SU-DHL-6 (cell line): ENCODE measurements around the gene AADAC.

ENCODE experiments used
- H2AFZ ChIP-seq: fragments of 200-600 bp; sonication (generic); 2 replicates; pipeline ENCODE4 v1.6.1; 2014; ENCODE audit warnings: low read depth, mild to moderate bottlenecking, moderate library complexity, mixed read lengths, antibody characterized with exemption, low read length; ENCODE audit not compliant: severe bottlenecking
- H3F3A ChIP-seq: fragments of 200-600 bp; shearing (Covaris generic); 2 replicates; pipeline ENCODE4 v1.6.0; 2016; ENCODE audit warnings: antibody characterized with exemption, mild to moderate bottlenecking; ENCODE audit not compliant: insufficient read depth
- H3K27ac ChIP-seq: fragments of 200-600 bp; sonication (generic); 2 replicates; pipeline ENCODE4 v1.5.1; 2016; ENCODE audit warnings: low read depth, mild to moderate bottlenecking, low read length, moderate library complexity, mixed read lengths
- H3K27me3 ChIP-seq: fragments of 200-600 bp; sonication (generic), shearing (Covaris generic); 2 replicates; pipeline ENCODE4 v1.6.0; 2014; ENCODE audit warnings: mild to moderate bottlenecking, low read length
- H3K36me3 ChIP-seq: fragments of 200-600 bp; sonication (generic); 2 replicates; pipeline ENCODE4 v1.6.1; 2014; ENCODE audit warnings: mild to moderate bottlenecking, low read length, mixed read lengths
- H3K4me2 ChIP-seq: fragments of 300-600, 200-600 bp; shearing (Covaris generic), sonication (generic); 2 replicates; pipeline ENCODE4 v1.6.0; 2014; ENCODE audit warnings: low read length, low read depth, mild to moderate bottlenecking; ENCODE audit not compliant: poor library complexity, severe bottlenecking
- H3K4me3 ChIP-seq: fragments of 200-600 bp; sonication (generic); 2 replicates; pipeline ENCODE4 v1.5.1; 2014; ENCODE audit warnings: antibody characterized with exemption, low read length, mild to moderate bottlenecking, mixed read lengths; ENCODE audit not compliant: insufficient read depth, poor library complexity, severe bottlenecking
- H3K79me2 ChIP-seq: fragments of 200-600 bp; sonication (generic); 2 replicates; pipeline ENCODE4 v1.6.1; 2014; ENCODE audit warnings: mild to moderate bottlenecking, low read length, moderate library complexity; ENCODE audit not compliant: insufficient read depth
- H3K9ac ChIP-seq: fragments of 200-600 bp; sonication (generic); 2 replicates; pipeline ENCODE4 v1.7.0; 2014; ENCODE audit warnings: mild to moderate bottlenecking, low read length
- H3K9me2 ChIP-seq: fragments of 200-600 bp; sonication (generic); replicated peaks from 2 replicates; pipeline ENCODE4 v1.6.1; 2014; ENCODE audit warnings: low read length; ENCODE audit not compliant: insufficient read depth
- H3K9me3 ChIP-seq: fragments of 200-600 bp; sonication (generic); 2 replicates; pipeline ENCODE4 v1.6.1; 2014; ENCODE audit warnings: low read length, mixed read lengths; ENCODE audit not compliant: insufficient read depth
- H4K20me1 ChIP-seq: fragments of 200-600 bp; sonication (generic); 2 replicates; pipeline ENCODE4 v1.6.1; 2014; ENCODE audit warnings: low read depth, mild to moderate bottlenecking, antibody characterized with exemption, low read length, moderate library complexity, mixed read lengths
- EZH2phosphoT487 ChIP-seq: fragments of 200-600 bp; sonication (generic), shearing (Covaris generic); conservative IDR thresholded peaks from 2 replicates; pipeline ENCODE4 v1.6.1; 2018; ENCODE audit warnings: mild to moderate bottlenecking, antibody characterized with exemption, low read length, moderate library complexity, mixed read lengths
- TF ChIP-seq, protein P1 (sequence below): fragments of 200-600 bp; sonication (generic); IDR thresholded peaks from one replicate; pipeline ENCODE4 v1.5.1; 2017; ENCODE audit warnings: antibody characterized with exemption, mild to moderate bottlenecking, low read length, moderate library complexity; ENCODE audit not compliant: insufficient read depth, poor library complexity, severe bottlenecking

Gene AADAC

DNA sequence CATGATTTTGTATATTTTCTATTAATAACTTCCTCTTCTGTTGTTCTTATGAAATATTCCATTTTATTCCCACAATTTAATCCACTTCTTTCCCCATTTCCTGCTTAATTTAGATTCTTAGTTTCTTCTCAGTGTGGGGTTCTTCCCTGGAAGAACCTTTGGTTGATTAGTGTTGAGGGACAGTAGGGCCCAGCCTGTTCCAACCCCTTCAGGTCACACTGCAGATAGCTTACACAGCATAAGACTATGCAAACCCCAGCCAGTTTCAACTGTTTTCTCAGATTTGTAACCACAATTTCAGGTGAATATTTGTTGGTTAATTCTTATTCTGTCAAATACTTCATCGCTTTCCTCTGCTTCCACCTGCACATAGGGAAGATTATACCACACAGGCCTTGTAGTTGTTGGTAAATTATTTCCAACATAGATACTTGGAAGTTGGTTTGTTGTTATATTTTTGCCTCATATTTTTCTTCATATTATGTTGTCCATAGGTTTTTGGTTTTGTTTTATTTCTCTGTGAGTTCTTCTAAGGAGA lies 45.5 kb upstream of the AADAC start:
- H3K4me2 ChIP-seq: no peak overlapping the region
- no peak overlapping the region for H3K27ac ChIP-seq

GRCh38 chr3:151769175-151769574 lies 44.7 kb upstream of the AADAC start:
- Histone ChIP-seq H3K4me2 (no peak overlapping the region), H3K27ac (no peak overlapping the region), H3F3A (no peaks in the 10 kb centered on the region), H4K20me1 (no peaks in the 10 kb centered on the region), H3K36me3 (no peaks in the 10 kb centered on the region), H3K9ac (no peak overlapping the region), H3K79me2 (no peaks in the 10 kb centered on the region), H3K27me3 (no peaks in the 10 kb centered on the region), H3K9me3 (no peaks in the 10 kb centered on the region), H3K4me3 (no peak overlapping the region), H3K9me2 (no peaks in the 10 kb centered on the region), H2AFZ (no peak overlapping the region)
- TF ChIP-seq, protein P1, sequence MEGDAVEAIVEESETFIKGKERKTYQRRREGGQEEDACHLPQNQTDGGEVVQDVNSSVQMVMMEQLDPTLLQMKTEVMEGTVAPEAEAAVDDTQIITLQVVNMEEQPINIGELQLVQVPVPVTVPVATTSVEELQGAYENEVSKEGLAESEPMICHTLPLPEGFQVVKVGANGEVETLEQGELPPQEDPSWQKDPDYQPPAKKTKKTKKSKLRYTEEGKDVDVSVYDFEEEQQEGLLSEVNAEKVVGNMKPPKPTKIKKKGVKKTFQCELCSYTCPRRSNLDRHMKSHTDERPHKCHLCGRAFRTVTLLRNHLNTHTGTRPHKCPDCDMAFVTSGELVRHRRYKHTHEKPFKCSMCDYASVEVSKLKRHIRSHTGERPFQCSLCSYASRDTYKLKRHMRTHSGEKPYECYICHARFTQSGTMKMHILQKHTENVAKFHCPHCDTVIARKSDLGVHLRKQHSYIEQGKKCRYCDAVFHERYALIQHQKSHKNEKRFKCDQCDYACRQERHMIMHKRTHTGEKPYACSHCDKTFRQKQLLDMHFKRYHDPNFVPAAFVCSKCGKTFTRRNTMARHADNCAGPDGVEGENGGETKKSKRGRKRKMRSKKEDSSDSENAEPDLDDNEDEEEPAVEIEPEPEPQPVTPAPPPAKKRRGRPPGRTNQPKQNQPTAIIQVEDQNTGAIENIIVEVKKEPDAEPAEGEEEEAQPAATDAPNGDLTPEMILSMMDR: no peak
- no peak for TF ChIP-seq EZH2phosphoT487

More for the DNA sequence above, 45.5 kb upstream of the AADAC start:
- no peaks in the 10 kb centered on the region for H3F3A ChIP-seq
- no peak overlapping the region for H3K9ac ChIP-seq
- no peaks in the 10 kb centered on the region for H3K9me3 ChIP-seq
- no peaks in the 10 kb centered on the region for H4K20me1 ChIP-seq
- H3K27me3 ChIP-seq: no peaks in the 10 kb centered on the region
- TF ChIP-seq, protein P1: no peak
- no peak for TF ChIP-seq EZH2phosphoT487
- H3K9me2 ChIP-seq: no peaks in the 10 kb centered on the region
- no peaks in the 10 kb centered on the region for H3K36me3 ChIP-seq
- no peaks in the 10 kb centered on the region for H3K79me2 ChIP-seq
- no peak overlapping the region for H3K4me3 ChIP-seq
- H2AFZ ChIP-seq: no peak overlapping the region

DNA sequence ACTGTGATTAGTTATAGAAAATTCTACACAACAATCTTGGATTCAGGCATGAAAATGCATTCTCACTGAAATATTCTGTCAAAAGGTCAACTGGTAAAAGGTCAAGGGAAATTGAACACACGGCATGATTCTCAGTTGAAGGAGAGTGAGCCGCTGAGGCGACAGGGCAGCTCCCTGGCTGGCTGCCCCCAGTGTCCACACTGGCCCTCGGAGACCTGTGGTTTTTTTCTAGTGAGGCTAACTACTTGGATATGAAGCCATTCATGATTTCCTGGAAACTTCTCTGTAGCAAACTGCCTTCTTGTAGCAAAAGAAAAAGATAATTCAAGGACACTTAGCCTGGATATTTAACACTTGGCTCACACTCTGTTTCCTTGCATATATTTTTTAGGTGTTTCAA lies 43.0 kb upstream of the AADAC start:
- Histone ChIP-seq H3K9me2 (no peaks in the 10 kb centered on the region), H3K9me3 (no peaks in the 10 kb centered on the region), H4K20me1 (no peaks in the 10 kb centered on the region), H3K79me2 (no peaks in the 10 kb centered on the region), H3K36me3 (no peaks in the 10 kb centered on the region), H3K27me3 (no peaks in the 10 kb centered on the region), H3F3A (no peaks in the 10 kb centered on the region), H3K4me3 (no peak overlapping the region), H2AFZ (no peak overlapping the region), H3K9ac (no peak overlapping the region), H3K4me2 (no peak overlapping the region), H3K27ac (no peak overlapping the region)
- no peak for TF ChIP-seq EZH2phosphoT487
- TF ChIP-seq, protein P1: no peak
